Activated CD4-positive, alpha-beta T cell treated with anti-CD3 and anti-CD28 coated beads, Interleukin-2, amount 10 ng/mL, durations not matched to agents 7 days and 5 days (primary cell): ENCODE data around the gene CLCNKB. TPM values are rescaled to one million over a fixed set of nuclear protein-coding genes. Genes with fewer than 3 reads are reported as not detected.
"Not testable (repeated sequence)": the region's sequence is repeated elsewhere in the genome, so short reads cannot be mapped to it uniquely, and the experiment has no call there.

ENCODE experiments used
- CTCF ChIA-PET: fragments of 350-600 bp; sonication (Branson Sonifier 250); formaldehyde crosslinking; loops from one replicate; lab custom pipeline; 2021; ENCODE audit warnings: antibody characterized with exemption; lab: Charles Lee
- POLR2A ChIA-PET: fragments of 350-600 bp; sonication (Branson Sonifier 250); formaldehyde crosslinking; loops from one replicate; lab custom pipeline; 2021; ENCODE audit warnings: antibody characterized with exemption; lab: Charles Lee
- DNase-seq: peaks from one replicate; pipeline ENCODE4 v3.0.0-alpha.2; 2020
- H3K27ac Mint-ChIP-seq: one replicate; pipeline ENCODE4 v1.8.0; 2021; ENCODE audit warnings: mild to moderate bottlenecking, moderate library complexity, mixed read lengths
- H3K27me3 Mint-ChIP-seq: one replicate; pipeline ENCODE4 v1.8.0; 2021; ENCODE audit warnings: mixed read lengths
- H3K36me3 Mint-ChIP-seq: one replicate; pipeline ENCODE4 v1.8.0; 2021; ENCODE audit warnings: low read depth, mixed read lengths
- H3K4me1 Mint-ChIP-seq: one replicate; pipeline ENCODE4 v1.8.0; 2021; ENCODE audit warnings: mixed read lengths
- H3K4me3 Mint-ChIP-seq: one replicate; pipeline ENCODE4 v1.8.0; 2021; ENCODE audit warnings: mild to moderate bottlenecking, moderate library complexity, mixed read lengths
- H3K9me3 Mint-ChIP-seq: one replicate; pipeline ENCODE4 v1.8.0; 2021; ENCODE audit warnings: mixed read lengths
- total RNA-seq, 2 experiments: library from RNA; stranded (reverse); gene quantifications; one replicate each; pipeline ENCODE4 v1.2.3, GENCODE V29; 2021

The CLCNKB gene
- total RNA-seq = not detected

DNA sequence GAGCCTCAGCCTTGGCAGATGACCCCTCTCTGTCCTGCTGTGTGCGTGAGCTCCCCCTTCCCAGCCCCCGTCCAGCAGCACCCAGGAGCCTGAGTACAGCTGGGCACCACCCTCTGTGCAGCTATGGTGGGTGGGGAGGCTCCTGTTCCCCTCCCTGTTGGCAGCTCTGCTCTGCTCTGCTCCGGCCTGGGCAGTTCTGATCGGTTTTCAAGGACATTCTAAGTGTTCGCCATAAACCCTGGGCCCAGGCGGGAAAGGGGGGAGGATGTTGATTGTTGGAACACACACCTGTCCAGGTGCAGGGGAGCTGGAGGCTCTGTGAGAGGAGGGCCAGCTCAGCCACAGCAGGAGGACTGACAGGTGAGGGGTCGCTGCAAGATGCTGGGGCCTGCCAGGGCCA is at the start of gene CLCNKB:
TSS of gene CLCNKB (plus strand) at position 262 of the 400 bp plus-strand sequence. CDS start 711 bp downstream, outside the sequence.
- ChIA-PET POLR2A (no interaction called here), CTCF (interaction anchor here (1.6 kb wide), 1 partner anchor 12 kb away, joined by 3 read pairs; no protein-coding TSS in a partner anchor)
- Mint-ChIP-seq H3K4me3 (no peak within 1 kb of the TSS), H3K4me1 (peaks cover 2% of the 10 kb centered on the region), H3K9me3 (no peaks in the 10 kb centered on the region), H3K36me3 (no peaks in the 10 kb centered on the region), H3K27me3 (peaks cover 3% of the 10 kb centered on the region), H3K27ac (no peak within 1 kb of the TSS)
- DNase-seq = no peak

DNA sequence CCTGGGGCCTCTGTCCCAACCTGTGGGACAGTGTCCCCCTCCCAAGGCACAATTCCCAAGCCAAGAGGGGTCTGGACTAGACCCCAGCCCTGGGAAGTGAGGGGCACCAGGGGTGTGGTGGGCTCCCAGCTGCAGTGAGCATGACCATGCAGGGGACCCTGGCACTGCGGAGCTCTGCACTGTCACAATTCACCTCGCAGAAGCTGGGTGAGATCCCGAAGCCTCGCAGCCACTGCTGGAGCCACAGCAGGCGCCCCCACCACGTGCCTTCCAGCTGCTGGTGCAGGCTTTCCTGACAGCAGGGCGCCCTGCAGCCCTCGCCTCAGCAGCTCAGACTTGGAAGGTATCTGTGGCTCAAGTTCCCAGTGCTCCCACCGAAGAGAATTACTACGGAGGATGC is 49.5 kb upstream of the CLCNKB start:
- ChIA-PET CTCF (interaction anchor here (1.0 to 1.5 kb wide), 6 partner anchors 14 to 207 kb away, joined by 3 to 4 read pairs (median 4); no protein-coding TSS in a partner anchor), POLR2A (no interaction called here)
- Mint-ChIP-seq H3K4me1 (no peaks in the 10 kb centered on the region), H3K4me3 (no peak overlapping the region), H3K9me3 (no peaks in the 10 kb centered on the region), H3K27me3 (no peaks in the 10 kb centered on the region), H3K27ac (no peak overlapping the region), H3K36me3 (no peaks in the 10 kb centered on the region)
- DNase-seq = no peak

DNA sequence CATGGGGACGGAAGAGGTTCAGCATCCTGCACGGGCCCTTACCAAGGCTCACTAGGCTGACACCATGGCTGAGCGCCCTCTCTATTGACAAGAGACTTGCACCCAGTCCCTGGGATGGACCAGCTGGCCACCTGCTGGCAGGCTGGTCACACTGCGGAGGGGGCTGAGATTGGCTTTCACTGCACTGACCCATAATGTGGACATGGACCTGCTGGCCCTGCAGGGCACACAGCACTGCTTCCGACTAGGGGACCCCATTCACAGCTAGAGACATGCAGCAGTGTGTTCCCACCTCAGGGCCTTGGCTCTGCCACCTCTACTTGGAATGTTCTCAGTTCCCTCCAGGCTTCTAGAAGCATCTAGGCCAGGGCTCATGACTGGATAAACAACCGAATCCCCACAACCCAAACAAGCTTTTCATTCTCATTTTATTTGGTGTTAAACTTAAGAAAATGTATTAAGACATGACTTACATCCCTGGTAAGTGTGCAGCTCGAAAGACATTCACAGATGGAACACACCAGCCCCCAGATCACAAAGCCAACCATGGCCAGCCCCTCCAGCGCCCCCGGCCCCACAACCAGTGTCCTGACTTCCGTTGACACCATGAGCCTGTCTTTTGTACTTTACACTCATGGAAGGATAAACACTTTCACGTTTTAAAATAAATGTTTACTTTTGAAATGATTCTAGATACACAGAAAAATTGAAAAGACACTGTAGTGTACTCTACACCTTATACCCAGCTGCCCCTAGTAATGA is 48.8 kb upstream of the CLCNKB start:
- no peaks in the 10 kb centered on the region for H3K9me3 Mint-ChIP-seq
- H3K36me3 Mint-ChIP-seq = no peaks in the 10 kb centered on the region
- H3K27me3 Mint-ChIP-seq = no peaks in the 10 kb centered on the region
- H3K4me3 Mint-ChIP-seq = no peak overlapping the region
- no peak overlapping the region for H3K27ac Mint-ChIP-seq
- DNase-seq = peak; percentile 37
- ChIA-PET POLR2A (no interaction called here), CTCF (interaction anchor here (0.6 to 1.5 kb wide), 10 partner anchors 13 to 309 kb away, joined by 3 to 4 read pairs (median 3); partner anchors contain the start of gene ZBTB17)
- H3K4me1 Mint-ChIP-seq = no peaks in the 10 kb centered on the region

DNA sequence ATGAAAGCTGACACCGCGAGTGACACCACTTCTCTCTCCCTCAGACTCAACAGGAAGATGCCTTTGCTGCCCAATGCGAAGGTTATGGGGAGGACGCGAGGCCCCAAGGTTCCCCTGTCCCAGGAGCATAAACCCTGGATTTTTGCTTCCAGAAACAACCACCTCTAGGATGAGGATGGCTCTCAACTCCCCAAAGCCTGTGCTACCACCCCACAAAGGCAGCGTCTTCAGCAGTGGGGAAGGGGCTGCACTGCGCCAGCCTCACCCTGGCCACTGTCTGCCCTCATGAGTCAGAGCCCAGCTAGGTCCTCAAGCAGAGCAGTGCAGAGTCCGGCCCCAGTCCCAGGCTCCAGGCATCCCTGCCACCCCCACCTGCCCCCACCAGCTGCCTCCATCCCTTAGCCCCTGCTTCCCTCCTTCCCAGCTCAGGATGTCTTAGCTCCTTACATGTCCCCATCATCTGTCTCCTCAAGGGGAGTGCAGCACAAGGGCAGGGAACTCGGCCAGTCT is 46.5 kb upstream of the CLCNKB start:
- Mint-ChIP-seq H3K4me3 (no peak overlapping the region), H3K27me3 (no peaks in the 10 kb centered on the region), H3K9me3 (no peaks in the 10 kb centered on the region), H3K4me1 (no peaks in the 10 kb centered on the region), H3K36me3 (no peaks in the 10 kb centered on the region), H3K27ac (no peak overlapping the region)
- ChIA-PET CTCF (interaction anchor here (0.7 to 1.3 kb wide), 5 partner anchors 9 to 202 kb away, joined by 3 to 4 read pairs (median 3); no protein-coding TSS in a partner anchor), POLR2A (no interaction called here)
- no peak for DNase-seq

DNA sequence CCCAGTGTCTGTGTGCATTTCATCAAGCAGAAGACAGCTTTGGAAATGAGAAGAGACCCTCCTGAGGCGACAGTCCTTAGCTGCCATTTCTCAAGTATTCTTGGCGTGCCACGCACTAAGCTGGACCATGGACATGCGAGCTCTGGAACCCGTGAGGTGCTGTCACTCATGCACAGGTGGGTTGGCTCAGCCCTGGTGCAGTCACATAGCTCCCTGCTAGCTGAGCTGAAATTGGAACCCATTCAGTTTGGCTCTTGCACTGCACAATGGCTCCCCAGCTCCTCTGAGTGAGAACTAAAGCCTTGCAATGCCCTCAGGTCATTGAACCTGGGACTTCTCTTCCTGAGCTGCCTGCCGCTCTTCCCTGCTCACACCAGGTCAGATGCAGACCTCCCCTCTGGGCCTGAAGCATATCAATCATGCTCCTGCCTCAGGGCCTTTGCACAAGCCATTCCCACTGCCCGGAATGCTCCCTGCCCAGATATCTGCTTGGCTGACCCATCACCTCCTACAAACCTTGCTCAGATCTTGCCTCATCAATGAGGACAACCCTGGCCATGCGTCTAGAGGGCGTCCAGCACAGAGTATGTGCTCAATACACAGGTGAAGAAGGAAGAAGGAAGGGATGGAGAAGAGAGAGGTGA is 45.8 kb upstream of the CLCNKB start:
- H3K4me1 Mint-ChIP-seq = no peaks in the 10 kb centered on the region
- ChIA-PET CTCF (interaction anchor here (0.7 to 1.3 kb wide), 6 partner anchors 8 to 202 kb away, joined by 3 to 4 read pairs (median 3); no protein-coding TSS in a partner anchor), POLR2A (no interaction called here)
- no peaks in the 10 kb centered on the region for H3K36me3 Mint-ChIP-seq
- H3K27ac Mint-ChIP-seq = no peak overlapping the region
- H3K9me3 Mint-ChIP-seq = no peaks in the 10 kb centered on the region
- DNase-seq = no peak
- no peak overlapping the region for H3K4me3 Mint-ChIP-seq
- no peaks in the 10 kb centered on the region for H3K27me3 Mint-ChIP-seq

DNA sequence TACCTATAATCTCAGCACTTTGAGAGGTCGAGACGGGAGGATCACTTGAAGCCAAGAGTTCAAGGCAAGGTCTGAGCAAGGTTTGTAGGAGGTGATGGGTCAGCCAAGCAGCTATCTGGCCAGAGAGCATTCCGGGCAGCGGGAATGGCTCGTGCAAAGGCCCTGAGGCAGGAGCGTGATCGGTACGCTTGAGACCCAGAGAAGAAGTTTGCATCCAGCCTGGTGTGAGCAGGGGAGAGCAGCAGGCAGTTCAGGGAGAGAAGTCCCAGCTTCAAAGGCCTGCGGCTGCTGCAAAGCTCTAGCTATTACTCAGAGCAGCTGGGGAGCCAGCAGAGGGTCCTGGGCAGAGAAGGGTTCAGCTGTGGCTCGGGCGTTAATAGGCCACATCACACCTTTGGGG is 44.7 kb upstream of the CLCNKB start:
- DNase-seq = no peak
- Mint-ChIP-seq H3K27ac (no peak overlapping the region), H3K4me1 (no peaks in the 10 kb centered on the region), H3K36me3 (no peaks in the 10 kb centered on the region), H3K27me3 (no peaks in the 10 kb centered on the region), H3K9me3 (no peaks in the 10 kb centered on the region), H3K4me3 (no peak overlapping the region)
- ChIA-PET CTCF (interaction anchor here (1.3 kb wide), 1 partner anchor 9 kb away, joined by 3 read pairs; no protein-coding TSS in a partner anchor), POLR2A (no interaction called here)

DNA sequence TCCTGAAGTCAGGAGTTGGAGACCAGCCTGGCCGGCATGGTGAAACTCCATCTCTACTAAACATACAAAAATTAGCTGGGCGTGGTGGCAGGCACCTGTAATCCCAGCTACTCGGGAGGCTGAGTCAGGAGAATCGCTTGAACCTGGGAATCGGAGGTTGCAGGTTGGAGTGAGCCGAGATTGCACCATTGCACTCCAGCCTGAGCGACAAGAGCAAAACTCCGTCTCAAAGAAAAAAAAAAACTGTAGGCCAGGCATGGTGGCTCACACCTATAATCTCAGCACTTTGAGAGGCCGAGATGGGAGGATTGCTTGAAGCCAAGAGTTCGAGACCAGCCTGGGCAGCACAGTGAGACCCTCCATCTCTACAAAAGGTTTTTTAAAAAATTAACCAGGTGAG is 42.3 kb upstream of the CLCNKB start:
- H3K4me3 Mint-ChIP-seq, H3K36me3 Mint-ChIP-seq, DNase-seq, H3K4me1 Mint-ChIP-seq, H3K27ac Mint-ChIP-seq, POLR2A ChIA-PET, CTCF ChIA-PET, H3K27me3 Mint-ChIP-seq, H3K9me3 Mint-ChIP-seq: not testable (repeated sequence)

DNA sequence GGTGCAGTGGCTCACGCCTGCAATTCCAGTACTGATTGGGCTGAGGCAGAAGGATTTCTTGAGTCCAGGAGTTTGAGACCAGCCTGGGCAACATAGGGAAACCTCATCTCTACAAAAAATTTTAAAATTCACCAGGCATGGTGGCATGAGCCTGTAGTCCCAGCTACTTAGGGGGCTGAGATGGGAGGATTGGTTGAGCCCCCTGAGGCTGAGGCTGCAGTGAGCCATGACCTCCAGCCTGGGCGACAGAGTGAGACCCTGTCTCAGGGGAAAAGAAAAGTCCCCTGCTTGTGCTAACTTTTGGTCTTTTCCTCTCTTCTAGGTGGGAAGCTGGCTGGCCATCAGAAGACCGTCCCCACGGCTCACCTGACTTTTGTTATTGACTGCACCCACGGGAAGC is 38.0 kb upstream of the CLCNKB start:
- DNase-seq = no peak
- ChIA-PET POLR2A (no interaction called here), CTCF (interaction anchor here (0.6 to 1.4 kb wide), 3 partner anchors 9 to 190 kb away, joined by 3 to 4 read pairs (median 3); no protein-coding TSS in a partner anchor)
- Mint-ChIP-seq H3K4me1 (no peaks in the 10 kb centered on the region), H3K27me3 (no peaks in the 10 kb centered on the region), H3K9me3 (no peaks in the 10 kb centered on the region), H3K4me3 (no peak overlapping the region), H3K36me3 (no peaks in the 10 kb centered on the region), H3K27ac (no peak overlapping the region)

DNA sequence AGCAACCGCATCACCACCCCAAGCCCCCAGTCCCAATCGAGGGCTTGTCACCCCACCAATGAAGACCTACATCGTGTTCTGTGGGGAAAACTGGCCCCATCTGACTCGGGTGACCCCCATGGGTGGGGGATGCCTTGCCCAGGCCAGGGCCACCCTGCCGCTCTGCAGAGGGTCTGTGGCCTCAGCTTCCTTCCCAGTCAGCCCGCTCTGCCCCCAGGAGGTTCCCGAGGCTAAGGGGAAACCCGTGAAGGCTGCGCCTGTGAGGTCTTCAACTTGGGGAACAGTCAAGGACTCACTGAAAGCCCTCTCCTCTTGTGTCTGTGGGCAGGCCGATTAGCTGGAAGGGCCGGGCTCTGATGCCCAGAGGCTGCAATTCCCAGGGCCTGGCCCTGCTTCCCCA is 37.6 kb upstream of the CLCNKB start:
- Mint-ChIP-seq H3K9me3 (no peaks in the 10 kb centered on the region), H3K27ac (no peak overlapping the region), H3K4me3 (no peak overlapping the region), H3K4me1 (no peaks in the 10 kb centered on the region), H3K36me3 (no peaks in the 10 kb centered on the region), H3K27me3 (no peaks in the 10 kb centered on the region)
- ChIA-PET POLR2A (no interaction called here), CTCF (interaction anchor here (0.6 to 1.4 kb wide), 3 partner anchors 9 to 190 kb away, joined by 3 to 4 read pairs (median 3); no protein-coding TSS in a partner anchor)
- DNase-seq = no peak

DNA sequence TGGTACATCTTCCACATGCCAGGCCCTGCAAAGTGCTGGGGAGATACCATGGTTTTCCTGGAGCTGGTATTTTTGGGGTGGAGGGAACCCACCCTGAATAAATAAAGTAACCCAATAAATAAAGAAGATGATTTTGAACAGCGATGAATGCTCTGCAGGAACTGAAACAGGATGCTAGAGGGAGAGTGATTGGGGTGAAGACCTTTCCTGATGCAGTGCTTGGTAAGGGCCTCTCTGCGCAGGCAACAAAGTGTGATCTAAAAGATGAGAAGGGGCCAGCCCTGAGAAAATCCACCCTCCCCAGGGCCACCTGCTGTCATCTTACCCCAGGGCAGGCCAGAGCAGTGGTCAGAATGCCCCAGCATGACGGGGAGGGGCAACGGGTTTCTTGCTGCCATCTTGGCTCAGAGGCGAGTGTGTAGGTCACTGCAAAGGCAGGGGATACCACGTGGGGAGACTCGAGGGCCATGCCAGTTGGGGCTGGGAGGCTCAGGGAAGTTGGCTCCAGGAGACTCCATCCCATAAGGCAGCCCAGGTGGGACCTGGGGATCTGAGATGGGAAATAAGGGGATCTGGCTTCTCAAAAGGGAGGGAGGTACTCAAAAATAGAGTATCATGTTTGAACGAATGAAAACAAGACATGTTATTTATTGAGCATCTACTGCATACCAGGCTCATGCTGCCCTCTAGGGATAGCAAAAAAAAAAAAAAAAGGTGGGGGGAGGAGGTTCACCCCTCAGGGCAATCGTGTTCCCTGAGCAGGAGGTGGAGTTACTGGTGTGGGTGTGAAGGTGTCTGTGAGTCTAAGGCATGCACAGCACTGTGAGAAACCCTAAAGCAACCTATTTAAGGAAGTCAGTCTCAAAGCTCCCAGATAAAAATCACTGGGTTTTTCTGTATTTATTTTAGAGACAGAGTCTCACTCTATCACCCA is 36.8 kb upstream of the CLCNKB start:
- no peak for DNase-seq
- H3K27ac Mint-ChIP-seq = no peak overlapping the region
- no peaks in the 10 kb centered on the region for H3K4me1 Mint-ChIP-seq
- no peaks in the 10 kb centered on the region for H3K27me3 Mint-ChIP-seq
- CTCF ChIA-PET = interaction anchor here (0.9 to 1.4 kb wide), 5 partner anchors 10 to 191 kb away, joined by 3 to 4 read pairs (median 3); partner anchors contain the start of genes SPEN and ZBTB17
- POLR2A ChIA-PET = no interaction called here
- no peaks in the 10 kb centered on the region for H3K9me3 Mint-ChIP-seq
- no peaks in the 10 kb centered on the region for H3K36me3 Mint-ChIP-seq
- no peak overlapping the region for H3K4me3 Mint-ChIP-seq

DNA sequence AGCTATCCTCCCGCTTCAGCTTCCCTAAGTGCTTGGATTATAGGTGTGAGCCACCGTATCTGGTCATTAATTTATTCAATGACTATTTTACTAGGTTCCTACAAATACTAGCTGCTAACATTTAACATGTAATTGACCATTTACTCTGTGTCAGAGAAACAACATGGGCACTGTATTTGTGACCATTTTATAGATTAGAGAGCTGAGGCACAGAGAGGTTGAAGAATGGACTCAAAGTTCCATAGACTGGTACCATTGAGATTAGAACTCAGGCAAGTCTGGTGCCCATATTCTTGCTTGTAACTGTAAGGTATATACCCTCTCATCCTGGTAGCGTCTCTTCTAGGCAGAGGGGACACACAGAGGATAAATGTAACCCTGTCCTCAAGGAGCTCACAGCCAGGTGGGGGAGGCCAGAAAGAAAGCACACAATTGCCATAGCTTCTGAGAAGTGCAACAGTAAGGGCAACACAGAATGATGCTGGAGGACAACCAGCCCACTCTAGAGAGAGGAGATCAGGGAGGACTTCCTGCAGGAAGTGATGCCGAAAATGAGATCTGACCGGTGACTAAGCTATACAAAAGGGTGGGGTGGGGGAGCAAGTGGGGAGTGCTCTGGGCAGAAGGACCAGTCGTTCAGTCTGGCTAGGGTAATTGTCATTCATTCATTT is 35.8 kb upstream of the CLCNKB start:
- ChIA-PET CTCF (interaction anchor here (0.6 to 1.3 kb wide), 9 partner anchors 10 to 195 kb away, joined by 3 to 4 read pairs (median 3); partner anchors contain the start of genes SPEN and ZBTB17), POLR2A (no interaction called here)
- H3K36me3 Mint-ChIP-seq = no peaks in the 10 kb centered on the region
- H3K4me3 Mint-ChIP-seq = no peak overlapping the region
- no peak overlapping the region for H3K27ac Mint-ChIP-seq
- H3K9me3 Mint-ChIP-seq = no peaks in the 10 kb centered on the region
- no peak for DNase-seq
- peaks cover 4% of the 10 kb centered on the region for H3K4me1 Mint-ChIP-seq
- no peaks in the 10 kb centered on the region for H3K27me3 Mint-ChIP-seq
